ENCODE data around the gene VPS45. TPM values are rescaled to one million over a fixed set of nuclear protein-coding genes. Genes with fewer than 3 reads are reported as not detected.
A peak's percentile ranks its signal among the peaks of the same experiment; 100 is the strongest.
"Not testable (repeated sequence)": the region's sequence is repeated elsewhere in the genome, so short reads cannot be mapped to it uniquely, and the experiment has no call there.

VPS45 gene
- total and polyA plus RNA-seq, 2 donors from 2014 or later = 33.1 to 41.7 TPM

DNA sequence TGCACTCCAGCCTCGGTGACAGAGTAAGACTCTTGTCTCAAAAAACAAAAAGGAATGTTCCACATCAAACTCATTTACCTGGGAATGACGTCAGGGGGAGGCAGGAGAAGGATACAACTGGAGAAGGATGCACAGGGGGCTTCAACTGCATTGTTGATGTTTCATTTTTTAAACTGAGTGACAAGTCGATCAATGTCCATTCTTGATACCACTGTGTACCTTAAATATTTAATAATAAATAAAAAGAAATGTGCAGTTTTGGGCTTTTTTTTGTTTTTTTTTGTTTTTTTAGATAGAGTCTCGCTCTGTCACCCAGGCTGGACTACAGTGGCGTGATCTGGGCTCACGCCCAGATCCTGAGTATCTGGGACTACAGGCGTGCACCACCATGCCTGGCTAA lies 117.9 kb downstream of the VPS45 start:
- no peak overlapping the region for H3K27ac ChIP-seq (ENCODE audit: low read depth in 2 of 2, low read length in 2 of 2)
- DNase-seq (no peak), FAIRE-seq (no peak)
- no peaks in the 10 kb centered on the region for H3K36me3 ChIP-seq (ENCODE audit: control insufficient read depth in 2 of 3, insufficient read depth in 3 of 3, low read length in 3 of 3)
- H3K27me3 ChIP-seq (ENCODE audit: control insufficient read depth, insufficient read depth, low read length) = no peaks in the 10 kb centered on the region
- no peaks in the 10 kb centered on the region for H3K4me1 ChIP-seq (ENCODE audit: control insufficient read depth in 2 of 3, insufficient read depth in 2 of 3, low read depth in 1 of 3, low read length in 3 of 3)
- intact Hi-C loops (cut with DNase I) = no loop called here
- TF ChIP-seq, protein P1, sequence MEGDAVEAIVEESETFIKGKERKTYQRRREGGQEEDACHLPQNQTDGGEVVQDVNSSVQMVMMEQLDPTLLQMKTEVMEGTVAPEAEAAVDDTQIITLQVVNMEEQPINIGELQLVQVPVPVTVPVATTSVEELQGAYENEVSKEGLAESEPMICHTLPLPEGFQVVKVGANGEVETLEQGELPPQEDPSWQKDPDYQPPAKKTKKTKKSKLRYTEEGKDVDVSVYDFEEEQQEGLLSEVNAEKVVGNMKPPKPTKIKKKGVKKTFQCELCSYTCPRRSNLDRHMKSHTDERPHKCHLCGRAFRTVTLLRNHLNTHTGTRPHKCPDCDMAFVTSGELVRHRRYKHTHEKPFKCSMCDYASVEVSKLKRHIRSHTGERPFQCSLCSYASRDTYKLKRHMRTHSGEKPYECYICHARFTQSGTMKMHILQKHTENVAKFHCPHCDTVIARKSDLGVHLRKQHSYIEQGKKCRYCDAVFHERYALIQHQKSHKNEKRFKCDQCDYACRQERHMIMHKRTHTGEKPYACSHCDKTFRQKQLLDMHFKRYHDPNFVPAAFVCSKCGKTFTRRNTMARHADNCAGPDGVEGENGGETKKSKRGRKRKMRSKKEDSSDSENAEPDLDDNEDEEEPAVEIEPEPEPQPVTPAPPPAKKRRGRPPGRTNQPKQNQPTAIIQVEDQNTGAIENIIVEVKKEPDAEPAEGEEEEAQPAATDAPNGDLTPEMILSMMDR (IDR thresholded peaks at IDR 0.05; ENCODE audit: borderline replicate concordance, extremely low read depth, insufficient read depth) = no peak
- H3K4me3 ChIP-seq (ENCODE audit: low read length in 3 of 3) = no peak overlapping the region
- H3K9ac ChIP-seq (ENCODE audit: low read length in 3 of 3) = no peak overlapping the region
- H3K9me3 ChIP-seq (ENCODE audit: control insufficient read depth in 2 of 3, insufficient read depth in 1 of 3, low read length in 3 of 3) = no peaks in the 10 kb centered on the region

DNA sequence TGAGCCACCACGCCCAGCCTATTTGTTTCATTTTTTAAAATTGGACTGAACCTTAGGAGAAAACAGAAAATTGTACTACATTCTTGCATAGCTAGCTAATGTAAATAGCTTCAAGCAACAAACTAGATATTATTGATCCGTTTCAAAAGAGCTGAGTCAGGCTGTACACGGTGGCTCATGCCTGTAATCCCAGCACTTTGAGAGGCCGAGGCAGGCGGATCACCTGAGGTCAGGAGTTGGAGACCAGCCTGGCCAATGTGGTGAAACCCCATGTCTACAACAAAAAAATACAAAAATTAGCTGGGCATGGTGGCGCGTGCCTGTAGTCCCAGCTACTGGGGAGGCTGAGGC lies 118.8 kb downstream of the VPS45 start:
- FAIRE-seq; H3K9me3 ChIP-seq (ENCODE audit: control insufficient read depth in 2 of 3, insufficient read depth in 1 of 3, low read length in 3 of 3); H3K4me1 ChIP-seq (ENCODE audit: control insufficient read depth in 2 of 3, insufficient read depth in 2 of 3, low read depth in 1 of 3, low read length in 3 of 3); H3K9ac ChIP-seq (ENCODE audit: low read length in 3 of 3); H3K27ac ChIP-seq (ENCODE audit: low read depth in 2 of 2, low read length in 2 of 2); H3K4me3 ChIP-seq (ENCODE audit: low read length in 3 of 3); DNase-seq; H3K27me3 ChIP-seq (ENCODE audit: control insufficient read depth, insufficient read depth, low read length); intact Hi-C loops (cut with DNase I); H3K36me3 ChIP-seq (ENCODE audit: control insufficient read depth in 2 of 3, insufficient read depth in 3 of 3, low read length in 3 of 3): not testable (repeated sequence)

- no peak overlapping the region for H3K9ac ChIP-seq (ENCODE audit: low read length in 3 of 3)
- no peaks in the 10 kb centered on the region for H3K36me3 ChIP-seq (ENCODE audit: control insufficient read depth in 2 of 3, insufficient read depth in 3 of 3, low read length in 3 of 3)
- intact Hi-C loops (cut with DNase I) = no loop called here
- H3K4me3 ChIP-seq (ENCODE audit: low read length in 3 of 3) = peak overlapping the region in 1 of 3 donors; percentile 11
- no peaks in the 10 kb centered on the region for H3K9me3 ChIP-seq (ENCODE audit: control insufficient read depth in 2 of 3, insufficient read depth in 1 of 3, low read length in 3 of 3)
- no peak overlapping the region for H3K27ac ChIP-seq (ENCODE audit: low read depth in 2 of 2, low read length in 2 of 2)
- FAIRE-seq = no peak
- H3K27me3 ChIP-seq (ENCODE audit: control insufficient read depth, insufficient read depth, low read length) = no peaks in the 10 kb centered on the region
- H3K4me1 ChIP-seq (ENCODE audit: control insufficient read depth in 2 of 3, insufficient read depth in 2 of 3, low read depth in 1 of 3, low read length in 3 of 3) = no peaks in the 10 kb centered on the region
- DNase-seq = peak in 2 of 5 donors; percentile 67 to 77
- TF ChIP-seq, protein P1 (IDR thresholded peaks at IDR 0.05; ENCODE audit: borderline replicate concordance, extremely low read depth, insufficient read depth) = peak; percentile 7
These were observed 119.4 kb downstream of the VPS45 start for GRCh38 chr1:150186789-150187559.

DNA sequence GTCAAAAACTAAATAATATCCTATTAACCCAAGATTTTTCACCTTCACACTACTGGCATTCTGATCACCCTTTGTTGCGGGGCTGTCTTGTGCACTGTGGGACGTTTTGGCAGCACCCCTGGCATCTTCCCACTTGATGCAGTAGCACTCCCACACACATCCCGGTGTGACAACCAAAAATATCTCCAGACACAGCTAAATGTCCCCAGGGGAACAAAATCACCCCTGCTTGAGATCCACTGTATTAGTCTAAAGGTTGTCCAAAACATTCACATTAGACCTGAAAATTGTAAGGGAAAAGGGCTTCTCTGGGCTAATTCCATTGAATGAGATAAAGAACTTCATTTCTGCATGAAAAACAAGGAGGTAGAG lies 120.0 kb downstream of the VPS45 start:
- no peak overlapping the region for H3K27ac ChIP-seq (ENCODE audit: low read depth in 2 of 2, low read length in 2 of 2)
- intact Hi-C loops (cut with DNase I) = no loop called here

More for the DNA sequence above, 120.0 kb downstream of the VPS45 start:
- H3K4me1 ChIP-seq (ENCODE audit: control insufficient read depth in 2 of 3, insufficient read depth in 2 of 3, low read depth in 1 of 3, low read length in 3 of 3) = no peaks in the 10 kb centered on the region
- FAIRE-seq = no peak
- H3K27me3 ChIP-seq (ENCODE audit: control insufficient read depth, insufficient read depth, low read length) = no peaks in the 10 kb centered on the region
- H3K9me3 ChIP-seq (ENCODE audit: control insufficient read depth in 2 of 3, insufficient read depth in 1 of 3, low read length in 3 of 3) = no peaks in the 10 kb centered on the region
- TF ChIP-seq, protein P1 (IDR thresholded peaks at IDR 0.05; ENCODE audit: borderline replicate concordance, extremely low read depth, insufficient read depth) = no peak
- no peak for DNase-seq
- H3K36me3 ChIP-seq (ENCODE audit: control insufficient read depth in 2 of 3, insufficient read depth in 3 of 3, low read length in 3 of 3) = no peaks in the 10 kb centered on the region
- no peak overlapping the region for H3K9ac ChIP-seq (ENCODE audit: low read length in 3 of 3)
- H3K4me3 ChIP-seq (ENCODE audit: low read length in 3 of 3) = no peak overlapping the region

All from kidney (tissue), 14 donors.